ENCODE data around the gene ATG3.

Gene ATG3

DNA sequence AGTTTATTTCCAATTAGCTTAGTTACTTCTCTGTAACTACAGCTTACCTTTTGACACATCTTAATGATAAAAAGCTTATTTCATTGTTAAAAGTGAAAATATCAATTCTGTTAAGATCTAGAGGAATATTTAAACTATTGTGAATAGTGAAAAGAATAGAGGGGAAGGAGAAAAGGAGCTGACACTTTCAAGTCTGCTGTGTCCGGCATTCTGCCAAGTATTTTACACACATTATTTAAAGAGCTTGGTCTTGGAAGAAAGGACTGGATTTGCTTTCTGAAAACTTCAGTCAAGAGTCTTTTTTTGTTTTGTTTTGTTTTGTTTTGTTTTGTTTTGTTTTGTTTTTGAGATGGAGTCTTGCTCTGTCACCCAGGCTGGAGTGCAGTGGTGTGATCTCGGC lies 44.3 kb upstream of the ATG3 start:
- Histone ChIP-seq H3K9me2 (ENCODE audit: low read depth, low read length) (no peaks in the 10 kb centered on the region), H3K36me3 (ENCODE audit: insufficient read depth, low read length) (no peaks in the 10 kb centered on the region), H3K4me2 (ENCODE audit: low read length) (no peak overlapping the region), H3K79me2 (ENCODE audit: insufficient read depth, low read length) (no peaks in the 10 kb centered on the region), H3K27ac (ENCODE audit: low read depth, low read length, poor library complexity, severe bottlenecking) (no peak overlapping the region), H3K4me1 (ENCODE audit: insufficient read depth, low read length, severe bottlenecking) (no peaks in the 10 kb centered on the region), H2AFZ (ENCODE audit: low read length) (no peak overlapping the region), H3K4me3 (ENCODE audit: low read depth, low read length, poor library complexity, severe bottlenecking) (no peak overlapping the region), H3K9ac (ENCODE audit: low read length) (no peak overlapping the region), H3K9me3 (ENCODE audit: low read length) (no peaks in the 10 kb centered on the region), H4K20me1 (ENCODE audit: insufficient read depth, low read length) (no peaks in the 10 kb centered on the region), H3F3A (ENCODE audit: insufficient read depth, low read length) (no peaks in the 10 kb centered on the region), H3K27me3 (ENCODE audit: insufficient read depth, low read length) (no peaks in the 10 kb centered on the region)
- TF ChIP-seq, protein P1, sequence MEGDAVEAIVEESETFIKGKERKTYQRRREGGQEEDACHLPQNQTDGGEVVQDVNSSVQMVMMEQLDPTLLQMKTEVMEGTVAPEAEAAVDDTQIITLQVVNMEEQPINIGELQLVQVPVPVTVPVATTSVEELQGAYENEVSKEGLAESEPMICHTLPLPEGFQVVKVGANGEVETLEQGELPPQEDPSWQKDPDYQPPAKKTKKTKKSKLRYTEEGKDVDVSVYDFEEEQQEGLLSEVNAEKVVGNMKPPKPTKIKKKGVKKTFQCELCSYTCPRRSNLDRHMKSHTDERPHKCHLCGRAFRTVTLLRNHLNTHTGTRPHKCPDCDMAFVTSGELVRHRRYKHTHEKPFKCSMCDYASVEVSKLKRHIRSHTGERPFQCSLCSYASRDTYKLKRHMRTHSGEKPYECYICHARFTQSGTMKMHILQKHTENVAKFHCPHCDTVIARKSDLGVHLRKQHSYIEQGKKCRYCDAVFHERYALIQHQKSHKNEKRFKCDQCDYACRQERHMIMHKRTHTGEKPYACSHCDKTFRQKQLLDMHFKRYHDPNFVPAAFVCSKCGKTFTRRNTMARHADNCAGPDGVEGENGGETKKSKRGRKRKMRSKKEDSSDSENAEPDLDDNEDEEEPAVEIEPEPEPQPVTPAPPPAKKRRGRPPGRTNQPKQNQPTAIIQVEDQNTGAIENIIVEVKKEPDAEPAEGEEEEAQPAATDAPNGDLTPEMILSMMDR (IDR thresholded peaks at IDR 0.05; ENCODE audit: low read length) = no peak
- no peak for TF ChIP-seq EZH2 (IDR thresholded peaks at IDR 0.05; ENCODE audit: borderline replicate concordance, low read length)

DNA sequence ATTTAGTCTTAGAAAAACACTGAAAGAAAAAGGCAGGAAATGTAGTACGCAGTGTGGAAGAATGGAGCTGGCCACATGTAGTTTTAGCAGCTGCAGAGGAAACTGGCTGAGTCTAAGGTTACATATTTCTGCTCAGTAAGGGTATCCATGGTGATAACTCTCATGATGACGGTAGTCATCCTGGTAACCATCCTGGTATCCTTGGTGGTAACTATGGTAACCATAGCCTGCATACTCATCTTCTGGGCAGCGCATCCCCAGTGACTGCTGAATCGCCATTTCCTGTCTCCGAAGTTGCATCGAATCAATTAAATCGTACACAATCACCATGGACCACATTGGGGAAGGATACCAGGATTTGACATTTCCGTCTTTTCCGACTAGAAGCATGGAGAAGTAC lies 43.5 kb upstream of the ATG3 start:
- H3K9me3 ChIP-seq (ENCODE audit: low read length) = no peaks in the 10 kb centered on the region
- no peaks in the 10 kb centered on the region for H3K4me1 ChIP-seq (ENCODE audit: insufficient read depth, low read length, severe bottlenecking)
- H3K79me2 ChIP-seq (ENCODE audit: insufficient read depth, low read length) = no peaks in the 10 kb centered on the region
- no peak overlapping the region for H3K9ac ChIP-seq (ENCODE audit: low read length)
- H3K4me2 ChIP-seq (ENCODE audit: low read length) = no peak overlapping the region
- no peaks in the 10 kb centered on the region for H4K20me1 ChIP-seq (ENCODE audit: insufficient read depth, low read length)
- no peak overlapping the region for H2AFZ ChIP-seq (ENCODE audit: low read length)
- TF ChIP-seq, protein P1 (IDR thresholded peaks at IDR 0.05; ENCODE audit: low read length) = no peak
- TF ChIP-seq EZH2 (IDR thresholded peaks at IDR 0.05; ENCODE audit: borderline replicate concordance, low read length) = no peak
- no peak overlapping the region for H3K27ac ChIP-seq (ENCODE audit: low read depth, low read length, poor library complexity, severe bottlenecking)
- no peak overlapping the region for H3K4me3 ChIP-seq (ENCODE audit: low read depth, low read length, poor library complexity, severe bottlenecking)
- H3K9me2 ChIP-seq (ENCODE audit: low read depth, low read length) = no peaks in the 10 kb centered on the region
- no peaks in the 10 kb centered on the region for H3K27me3 ChIP-seq (ENCODE audit: insufficient read depth, low read length)
- H3F3A ChIP-seq (ENCODE audit: insufficient read depth, low read length) = no peaks in the 10 kb centered on the region
- H3K36me3 ChIP-seq (ENCODE audit: insufficient read depth, low read length) = no peaks in the 10 kb centered on the region

DNA sequence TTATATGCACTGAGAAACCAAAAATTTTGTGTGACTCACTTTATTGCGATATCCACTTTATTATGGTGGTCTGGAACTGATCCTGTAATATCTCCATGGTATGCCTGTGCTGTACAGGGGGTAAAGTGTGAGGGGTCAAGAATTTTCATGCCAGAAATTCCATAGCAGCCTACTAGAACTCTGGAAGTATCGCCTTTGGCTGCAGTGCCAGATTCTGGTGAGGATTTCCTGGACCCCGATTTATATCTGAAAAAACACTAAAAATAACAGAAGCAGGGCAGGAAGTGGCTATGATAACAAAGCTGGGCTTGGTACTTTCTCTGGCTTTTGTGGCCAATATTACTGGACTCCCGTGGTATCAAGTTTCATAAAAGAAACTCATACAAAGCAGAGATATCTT lies 42.8 kb upstream of the ATG3 start:
- H3F3A ChIP-seq (ENCODE audit: insufficient read depth, low read length) = no peaks in the 10 kb centered on the region
- H3K36me3 ChIP-seq (ENCODE audit: insufficient read depth, low read length) = no peaks in the 10 kb centered on the region

More for the DNA sequence above, 42.8 kb upstream of the ATG3 start:
- Histone ChIP-seq H3K9me3 (ENCODE audit: low read length) (no peaks in the 10 kb centered on the region), H2AFZ (ENCODE audit: low read length) (no peak overlapping the region), H3K4me2 (ENCODE audit: low read length) (no peak overlapping the region), H4K20me1 (ENCODE audit: insufficient read depth, low read length) (no peaks in the 10 kb centered on the region), H3K9me2 (ENCODE audit: low read depth, low read length) (no peaks in the 10 kb centered on the region), H3K4me1 (ENCODE audit: insufficient read depth, low read length, severe bottlenecking) (no peaks in the 10 kb centered on the region), H3K79me2 (ENCODE audit: insufficient read depth, low read length) (no peaks in the 10 kb centered on the region), H3K4me3 (ENCODE audit: low read depth, low read length, poor library complexity, severe bottlenecking) (no peak overlapping the region), H3K27me3 (ENCODE audit: insufficient read depth, low read length) (no peaks in the 10 kb centered on the region), H3K27ac (ENCODE audit: low read depth, low read length, poor library complexity, severe bottlenecking) (no peak overlapping the region), H3K9ac (ENCODE audit: low read length) (no peak overlapping the region)
- TF ChIP-seq EZH2 (IDR thresholded peaks at IDR 0.05; ENCODE audit: borderline replicate concordance, low read length) = no peak
- TF ChIP-seq, protein P1 (IDR thresholded peaks at IDR 0.05; ENCODE audit: low read length) = no peak

Data from OCI-LY1 (cell line).